NK-92 (cell line): Measurements from ENCODE around the gene ABCE1.
"Not testable (repeated sequence)": the region's sequence is repeated elsewhere in the genome, so short reads cannot be mapped to it uniquely, and the experiment has no call there.

Experiments used
- DNase-seq: peaks from one replicate; lab custom pipeline; 2025; ENCODE audit not compliant: unreplicated experiment; lab: John Stamatoyannopoulos, UW

Gene ABCE1

DNA sequence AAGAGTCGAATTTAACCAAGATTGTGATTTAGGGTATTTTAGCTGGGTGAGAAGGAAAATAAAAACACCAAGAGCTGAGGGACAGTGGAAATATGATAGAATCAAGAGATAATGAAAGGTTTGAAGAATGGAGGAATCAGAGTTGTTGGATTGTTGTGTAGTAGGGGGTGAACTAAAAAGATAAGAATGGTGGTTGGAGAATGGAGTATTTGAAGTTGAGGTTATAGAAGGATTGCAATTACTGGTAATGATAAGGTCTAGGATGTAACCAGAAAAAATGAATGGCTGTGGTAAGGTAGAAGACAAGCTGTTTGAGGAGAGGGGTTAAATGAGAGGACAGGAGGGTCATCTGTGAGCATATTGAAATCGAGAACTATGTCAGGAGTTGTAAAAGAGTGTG, 4.5 kb downstream of the ABCE1 start:
- DNase-seq, result no peak

DNA sequence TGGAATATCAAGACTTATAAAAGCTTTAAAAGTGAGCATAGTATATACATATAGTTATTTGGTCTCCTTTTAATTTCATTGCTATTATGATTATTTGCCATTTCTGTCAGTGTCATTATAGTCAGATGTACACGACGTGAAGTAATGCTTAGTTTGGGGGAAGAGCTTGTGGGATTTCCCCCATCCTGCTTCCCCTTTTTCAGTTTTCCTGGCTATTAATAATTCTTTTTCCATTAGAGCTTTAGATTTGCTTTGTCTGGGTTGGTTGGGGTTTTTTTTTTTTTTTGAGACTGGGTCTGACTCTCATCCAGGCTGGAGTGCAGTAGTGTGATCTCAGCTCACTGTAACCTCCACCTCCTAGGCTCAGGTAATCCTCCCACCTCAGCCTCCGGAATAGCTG, 5.4 kb downstream of the ABCE1 start:
- no peak for DNase-seq

- DNase-seq, result no peak
These were observed 9.0 kb downstream of the ABCE1 start for GRCh38 chr4:145107126-145107525.

GRCh38 chr4:145108128-145108527, 10.0 kb downstream of the ABCE1 start:
- DNase-seq, result no peak

- no peak for DNase-seq
These were observed 27.3 kb downstream of the ABCE1 start for GRCh38 chr4:145125396-145125795.

DNA sequence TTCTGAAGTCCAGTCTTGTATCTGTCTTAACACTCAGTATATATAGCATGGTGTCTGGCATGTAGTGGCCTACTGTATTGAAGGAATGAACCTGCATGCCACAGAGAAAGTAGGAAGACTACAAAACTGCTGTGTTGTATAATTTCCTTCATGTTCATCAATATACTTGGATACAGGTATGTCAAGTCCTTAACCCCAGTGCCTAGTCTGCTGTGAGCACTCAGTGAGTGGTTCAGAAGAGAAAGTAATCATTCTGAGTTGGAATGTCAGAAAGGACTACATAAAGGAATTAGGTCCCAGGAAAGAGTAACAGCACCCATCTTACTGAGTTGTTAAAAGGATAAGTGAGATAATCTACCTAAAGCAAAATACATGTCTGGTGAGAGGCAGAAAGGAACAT, 32.0 kb downstream of the ABCE1 start:
- DNase-seq, result no peak

DNA sequence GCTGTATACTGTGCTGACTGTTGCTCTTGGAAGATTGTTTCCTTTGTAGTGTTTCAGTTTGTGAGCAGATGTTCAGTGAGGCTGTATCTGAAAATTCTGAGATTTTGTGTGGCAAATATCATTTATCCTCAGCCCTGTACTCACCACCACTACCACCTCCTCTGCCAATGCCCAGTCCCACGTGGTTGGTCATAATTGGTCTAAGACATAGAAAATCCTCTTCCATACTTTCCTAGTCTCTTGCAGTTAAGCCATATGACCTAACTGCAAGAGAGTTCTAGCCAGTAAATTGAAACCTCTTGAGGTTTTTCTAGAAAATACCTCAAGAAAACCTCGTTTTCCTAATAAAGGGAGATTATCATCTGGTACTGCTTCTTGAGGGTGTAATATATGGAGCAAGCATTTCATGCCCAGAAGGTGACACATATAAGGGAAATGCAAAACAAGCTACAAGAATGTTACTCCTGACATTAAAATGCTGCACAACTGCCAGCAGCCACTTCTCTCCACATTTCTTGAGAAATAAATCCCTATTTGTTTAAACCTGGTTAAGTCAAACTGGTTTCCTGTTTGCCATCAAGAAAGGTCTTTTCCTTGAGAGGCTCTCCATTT, 32.8 kb downstream of the ABCE1 start:
- DNase-seq, result no peak

GRCh38 chr4:145131848-145132247, 33.7 kb downstream of the ABCE1 start:
- no peak for DNase-seq

GRCh38 chr4:145132511-145133098, 34.5 kb downstream of the ABCE1 start:
- no peak for DNase-seq

- DNase-seq, result not testable (repeated sequence)
These were observed 38.1 kb downstream of the ABCE1 start for GRCh38 chr4:145136219-145136618.

DNA sequence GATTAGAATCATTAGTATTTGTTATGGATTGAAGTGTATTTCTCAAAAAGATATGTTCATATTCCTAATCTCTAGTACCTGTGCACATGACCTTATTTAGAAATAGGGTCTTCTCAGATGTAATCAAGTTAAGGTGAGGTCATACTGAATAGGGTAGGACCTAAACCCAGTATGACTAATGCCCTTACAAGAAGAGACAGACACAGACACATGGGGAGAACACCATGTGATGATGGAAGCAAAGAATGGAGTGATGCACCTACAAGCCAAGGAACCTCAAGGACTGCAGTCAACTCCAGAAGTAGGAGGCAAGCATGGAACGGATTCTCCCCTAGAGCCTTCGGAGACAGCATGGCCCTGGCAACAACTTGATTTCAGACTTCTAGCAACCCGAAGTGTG, 50.9 kb downstream of the ABCE1 start:
- DNase-seq, result no peak

- no peak for DNase-seq
These were observed 55.2 kb downstream of the ABCE1 start for GRCh38 chr4:145153181-145153903.

DNA sequence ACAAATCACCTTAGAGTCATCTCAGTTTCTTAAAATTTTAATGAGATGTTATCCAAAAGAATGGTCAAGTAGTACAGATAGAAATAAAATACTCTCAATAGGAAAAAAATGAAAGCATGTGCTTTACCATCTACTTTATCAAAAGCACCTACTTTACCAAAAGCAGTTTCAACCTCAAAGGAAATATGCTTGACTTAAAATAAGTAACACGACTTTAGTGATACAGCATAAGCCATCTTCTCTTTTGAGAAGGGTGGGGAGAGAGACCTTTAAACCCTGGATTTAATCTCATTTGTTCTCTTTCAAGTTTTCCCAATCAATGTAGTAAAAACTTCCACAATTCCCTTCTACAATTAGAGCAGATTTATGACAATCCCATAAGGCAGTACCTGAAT, 55.8 kb downstream of the ABCE1 start:
- no peak for DNase-seq

GRCh38 chr4:145154573-145154972, 56.5 kb downstream of the ABCE1 start:
- no peak for DNase-seq

GRCh38 chr4:145155268-145155870, 57.3 kb downstream of the ABCE1 start:
- no peak for DNase-seq

GRCh38 chr4:145156986-145157385, 58.9 kb downstream of the ABCE1 start:
- DNase-seq, result no peak

DNA sequence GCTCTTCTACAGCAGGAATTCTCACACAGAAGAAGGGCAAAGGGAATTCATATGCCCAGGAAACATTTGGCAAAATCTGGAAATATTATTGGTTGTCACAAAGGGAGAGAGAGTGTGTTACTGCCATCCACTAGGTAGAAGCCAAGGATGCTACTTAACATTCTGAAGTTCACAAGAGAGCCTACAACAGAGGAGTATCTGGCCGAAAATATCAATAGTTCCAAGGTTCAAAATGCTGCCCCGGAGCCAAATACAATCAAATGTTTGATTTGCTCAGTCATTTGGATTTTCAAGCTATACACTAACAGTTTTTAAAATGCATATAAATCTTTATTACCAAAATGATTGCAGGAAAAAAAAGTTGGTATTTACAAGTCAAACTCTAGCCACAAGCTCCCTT, 63.4 kb downstream of the ABCE1 start:
- DNase-seq, result no peak

- DNase-seq, result no peak
These were observed 69.8 kb downstream of the ABCE1 start for GRCh38 chr4:145167887-145168286.

DNA sequence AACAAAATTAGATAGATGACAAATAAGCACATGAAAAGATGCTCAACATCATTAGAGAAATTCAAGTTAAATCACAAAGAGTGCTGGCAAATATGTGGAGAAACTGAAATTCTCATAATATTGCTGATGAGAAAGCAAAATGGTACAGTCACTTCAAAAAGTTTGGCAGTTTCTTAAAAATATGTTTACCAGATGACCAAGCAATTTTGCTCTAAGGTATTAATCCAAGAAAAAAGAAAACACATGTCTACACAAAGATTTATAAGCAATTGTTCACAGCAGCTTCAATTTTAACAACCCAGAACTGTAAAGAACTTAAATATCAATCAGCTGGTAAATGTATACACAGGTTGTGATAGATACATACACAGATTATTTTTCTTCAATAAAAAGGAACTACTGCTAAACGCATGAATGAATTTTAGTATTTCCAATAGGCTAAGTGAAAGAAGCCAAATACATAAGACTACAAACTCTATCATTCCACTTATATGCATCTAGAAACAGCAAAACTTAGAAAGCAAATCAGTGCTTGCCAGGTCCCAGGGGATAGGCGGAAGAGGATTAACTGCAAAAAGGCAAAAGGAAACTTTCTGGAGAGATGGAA, 70.6 kb downstream of the ABCE1 start:
- DNase-seq, result no peak

DNA sequence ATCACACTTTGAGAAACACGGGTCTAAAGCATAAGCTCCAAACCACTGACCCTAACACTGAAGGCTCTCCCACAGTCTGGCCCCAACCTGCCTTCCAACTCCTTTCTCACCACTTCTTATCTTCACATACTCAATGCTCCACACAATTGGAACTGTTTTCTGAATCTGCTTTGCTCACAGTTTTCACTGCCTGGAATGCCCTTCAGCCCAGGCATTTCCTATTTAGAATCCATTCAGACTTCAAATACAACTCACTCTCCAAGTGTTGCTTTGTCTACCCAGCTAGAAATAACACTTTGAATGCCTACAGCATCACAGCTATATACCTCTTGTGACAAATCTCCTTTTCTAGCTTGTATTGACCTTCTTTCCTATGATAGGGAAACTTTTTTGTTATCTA, 72.1 kb downstream of the ABCE1 start:
- DNase-seq, result no peak

DNA sequence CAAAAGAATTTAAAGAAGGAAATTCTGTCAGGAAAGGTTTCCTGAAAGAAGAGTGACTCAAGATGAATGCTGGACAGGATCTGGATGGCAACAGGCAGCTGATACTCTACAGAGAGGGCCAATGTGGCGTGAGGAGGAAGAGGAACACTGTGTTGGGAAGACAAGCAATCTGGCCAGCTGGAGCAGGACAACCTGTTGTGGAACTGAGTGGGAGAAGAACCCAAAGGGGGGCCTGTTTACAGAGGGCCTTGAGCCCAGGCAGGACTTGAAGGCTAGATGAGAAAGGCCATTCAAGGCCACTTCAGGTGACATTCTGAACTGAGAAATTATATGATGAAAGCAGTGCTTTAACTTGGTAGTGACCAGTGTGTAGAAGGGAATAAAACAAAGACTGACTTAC, 73.8 kb downstream of the ABCE1 start:
- DNase-seq, result no peak
